HepG2 (cell line): ENCODE data around the gene CHST10. TPM values are rescaled to one million over a fixed set of nuclear protein-coding genes. Genes with fewer than 3 reads are reported as not detected.

Experiments
- ATAC-seq: fragments of 200-7000 bp; cut with Tn5 transposase; 3 replicates; pipeline ENCODE4 v1.9.1; 2020; ENCODE audit warnings: mild to moderate bottlenecking, moderate library complexity
- BruUV-seq: library from RNA; stranded (reverse); fragments of 400-500 nt; replicated peaks from 2 replicates; lab custom pipeline; 2021; lab: Mats Ljungman, UMichigan
- CTCF ChIA-PET: fragments of 300-600 bp; formaldehyde crosslinking; extraction: SDS; loops from one replicate; lab custom pipeline; 2021; ENCODE audit warnings: low total read pairs, inconsistent platforms, low intra/inter-chr PET ratio; lab: Yijun Ruan, JAX
- POLR2A ChIA-PET: fragments of 350-600 bp; sonication (Branson Sonifier 250); formaldehyde crosslinking; loops from one replicate; lab custom pipeline; 2020; ENCODE audit warnings: antibody characterized with exemption, inconsistent platforms; lab: Yijun Ruan, JAX
- DNase-seq: peaks from one replicate; pipeline ENCODE4 v3.0.0-alpha.2; 2015; ENCODE audit warnings: low spot score
- FAIRE-seq: peaks from 3 replicates; lab custom pipeline; 2011; peaks lifted over from hg19 to GRCh38; lab: Jason Lieb, UNC
- H2AFZ ChIP-seq: one replicate; pipeline ENCODE4 v1.6.1; 2011; ENCODE audit warnings: low read length, inconsistent platforms
- H3K27ac ChIP-seq: fragments of 300-600 bp; 3 replicates; pipeline ENCODE4 v1.8.0; 2011; ENCODE audit warnings: mixed run types, mild to moderate bottlenecking, mixed read lengths, low read length, inconsistent platforms; ENCODE audit not compliant: insufficient read depth; ENCODE audit errors: extremely low read length
- H3K27me3 ChIP-seq, 2 experiments: fragments of 200-600 bp in 1 of 2; 2 replicates in 1 of 2; 3 replicates in 1 of 2; pipeline versions ENCODE4 v1.6.0 to v1.8.0; 2011; ENCODE audit warnings: low read length in 2 of 2, mild to moderate bottlenecking in 2 of 2, moderate library complexity in 2 of 2, inconsistent platforms in 1 of 2; ENCODE audit not compliant: insufficient read depth in 2 of 2, control insufficient read depth in 1 of 2
- H3K36me3 ChIP-seq, 2 experiments: fragments of 200-600 bp in 1 of 2; replicated peaks in 1 of 2; 2 replicates in 1 of 2; 3 replicates in 1 of 2; pipeline versions ENCODE4 v1.5.1 to v1.8.0; 2011; ENCODE audit warnings: low read length in 2 of 2, inconsistent platforms in 1 of 2; ENCODE audit not compliant: insufficient read depth in 2 of 2, control insufficient read depth in 1 of 2
- H3K4me1 ChIP-seq: 2 replicates; pipeline ENCODE4 v1.5.1; 2012; ENCODE audit warnings: low read length, inconsistent platforms; ENCODE audit not compliant: insufficient read depth
- H3K4me2 ChIP-seq: 2 replicates; pipeline ENCODE4 v1.6.0; 2011; ENCODE audit warnings: low read depth, low read length, inconsistent platforms
- H3K4me3 ChIP-seq, 3 experiments: fragments of 200-600 bp in 1 of 3; sonication (generic), shearing (Covaris generic) in 1 of 3; replicated peaks in 1 of 3; 2 replicates each; pipeline ENCODE4 v1.5.1; 2011 to 2016; ENCODE audit warnings: low read length in 3 of 3, inconsistent platforms in 2 of 3, low read depth in 2 of 3, mild to moderate bottlenecking in 2 of 3, control low read depth in 1 of 3, mixed read lengths in 1 of 3; ENCODE audit not compliant: insufficient read depth in 1 of 3
- H3K79me2 ChIP-seq: one replicate; pipeline ENCODE4 v1.6.1; 2011; ENCODE audit warnings: low read length, inconsistent platforms; ENCODE audit not compliant: insufficient read depth
- H3K9ac ChIP-seq: 2 replicates; pipeline ENCODE4 v1.6.0; 2011; ENCODE audit warnings: mild to moderate bottlenecking, low read depth, low read length, inconsistent platforms; ENCODE audit not compliant: insufficient read depth
- H3K9me3 ChIP-seq: 2 replicates; pipeline ENCODE4 v1.5.1; 2012; ENCODE audit warnings: mild to moderate bottlenecking, low read length
- H4K20me1 ChIP-seq: 2 replicates; pipeline ENCODE4 v1.6.0; 2011; ENCODE audit warnings: inconsistent platforms, mild to moderate bottlenecking, low read length, moderate library complexity; ENCODE audit not compliant: insufficient read depth
- ASH2L ChIP-seq: fragments of 300-600, 200-600 bp; sonication (generic); IDR thresholded peaks from 2 replicates; pipeline ENCODE4 v1.7.0; 2017; ENCODE audit warnings: low read depth, mild to moderate bottlenecking, moderate library complexity, mixed read lengths, low read length; ENCODE audit not compliant: insufficient read length
- ATAD3A ChIP-seq: sonication (generic); formaldehyde crosslinking; IDR thresholded peaks from 2 replicates; pipeline ENCODE4 v1.4.0; 2020; ENCODE audit warnings: missing genetic modification reagents
- CC2D1A ChIP-seq: sonication (generic); formaldehyde crosslinking; IDR thresholded peaks from 2 replicates; pipeline ENCODE4 v1.8.1; 2023; ENCODE audit warnings: mild to moderate bottlenecking, missing genetic modification reagents
- GFI1 ChIP-seq: sonication (generic); formaldehyde crosslinking; IDR thresholded peaks from 2 replicates; pipeline ENCODE4 v1.5.0; 2020; ENCODE audit warnings: missing genetic modification reagents, mild to moderate bottlenecking, borderline replicate concordance
- HOXA9 ChIP-seq: sonication (generic); formaldehyde crosslinking; IDR thresholded peaks from 2 replicates; pipeline ENCODE4 v1.8.1; 2022; ENCODE audit warnings: missing genetic modification reagents, mild to moderate bottlenecking, moderate library complexity, borderline replicate concordance
- JUNB ChIP-seq: sonication (generic); formaldehyde crosslinking; IDR thresholded peaks from 2 replicates; pipeline ENCODE4 v1.8.0; 2022; ENCODE audit warnings: missing genetic modification reagents, mild to moderate bottlenecking, borderline replicate concordance
- NR2F1 ChIP-seq, 2 experiments: fragments of 450-650 bp in 1 of 2; formaldehyde crosslinking in 1 of 2; IDR thresholded peaks; 2 replicates each; pipeline versions ENCODE4 v1.5.0 to v1.6.1; 2016 to 2020; ENCODE audit warnings: mild to moderate bottlenecking in 1 of 2, missing compliant biosample characterization in 1 of 2, missing genetic modification reagents in 1 of 2, moderate library complexity in 1 of 2
- SNRNP70 ChIP-seq: fragments of 200-400 bp; formaldehyde crosslinking; IDR thresholded peaks from 2 replicates; pipeline ENCODE4 v1.6.1; 2017; ENCODE audit warnings: mild to moderate bottlenecking, low read depth, low read length, moderate library complexity
- ZBTB44 ChIP-seq: sonication (generic); formaldehyde crosslinking; IDR thresholded peaks from 2 replicates; pipeline ENCODE4 v1.4.0; 2020; ENCODE audit warnings: missing genetic modification reagents
- ZNF142 ChIP-seq: sonication (generic); formaldehyde crosslinking; IDR thresholded peaks from 2 replicates; pipeline ENCODE4 v1.4.0; 2020; ENCODE audit warnings: missing genetic modification reagents
- ZNF512 ChIP-seq: sonication (generic); formaldehyde crosslinking; IDR thresholded peaks from 2 replicates; pipeline ENCODE4 v1.4.0; 2020; ENCODE audit warnings: mild to moderate bottlenecking, missing genetic modification reagents
- ZNF850 ChIP-seq: sonication (generic); formaldehyde crosslinking; conservative IDR thresholded peaks from 2 replicates; pipeline ENCODE4 v1.9.0; 2021; ENCODE audit warnings: mild to moderate bottlenecking, missing genetic modification reagents
- ZSCAN21 ChIP-seq: sonication (generic); formaldehyde crosslinking; IDR thresholded peaks from 2 replicates; pipeline ENCODE4 v1.8.0; 2022; ENCODE audit warnings: mild to moderate bottlenecking, missing genetic modification reagents, moderate library complexity, borderline replicate concordance
- WGBS: methylation state at CpG from one replicate; pipeline ENCODE4 v1.1.6; 2017; ENCODE audit warnings: low lambda C conversion rate; 5-methylcytosine and 5-hydroxymethylcytosine counted together
- in situ Hi-C: cut with HindIII; loops from 2 replicates; pipeline ENCODE4 v1.10.0; 2017; ENCODE audit warnings: low pct_unique_long_range_greater_than_20kb; ENCODE audit not compliant: extremely low pct_ligation_motif_present
- intact Hi-C: fragments of 100-400 bp; cut with micrococcal nuclease; formaldehyde crosslinking; loops from one replicate; pipeline ENCODE4 v1.10.0; 2022; ENCODE audit not compliant: unreplicated experiment
- polyA plus RNA-seq, 8 experiments: library from polyadenylated mRNA; depleted of rRNA in 3 of 8; stranded (reverse) in 7 of 8; unstranded in 1 of 8; fragments of >200 nt; fragmentation: Illumina TruSeq in 4 of 8; extraction: Trizol in 4 of 8; gene quantifications; 2 replicates each; pipeline versions ENCODE4 v1.2.1 to v1.2.3, GENCODE V29; 2011 to 2016; ENCODE audit warnings: low read depth in 4 of 8, missing spikeins in 1 of 8, mixed read lengths in 1 of 8; ENCODE audit not compliant: insufficient read depth in 1 of 8
- total RNA-seq, 5 experiments: library from RNA; depleted of rRNA; stranded (reverse); fragments of >200 nt; fragmentation: Illumina TruSeq; extraction: Trizol; gene quantifications; 2 replicates each; pipeline ENCODE4 v1.2.3, GENCODE V29; 2016; ENCODE audit warnings: low read depth in 1 of 5

The CHST10 gene
- total and polyA plus RNA-seq, 2 of the 13 experiments (the other 11 are each of a cell fraction or from before 2014, with no cell fraction given): 10.5 to 14.2 TPM

GRCh38 chr2:100460904-100461530 lies 43.5 kb upstream of the CHST10 start:
- POLR2A ChIA-PET: no interaction called here
- H3K27me3 ChIP-seq: peaks cover 0 to 4% of the 10 kb centered on the region in 2 experiments; a peak in 2 of 5 replicates
- ATAC-seq (no peak), FAIRE-seq (no peak), DNase-seq (no peak)
- peaks cover 27% of the 10 kb centered on the region for H3K9me3 ChIP-seq
- no peaks in the 10 kb centered on the region for H4K20me1 ChIP-seq
- BruUV-seq: no TSS peak
- H3K27ac ChIP-seq: no peak overlapping the region
- no peak overlapping the region for H3K4me3 ChIP-seq
- in situ Hi-C loops (no loop called here), intact Hi-C loops (no loop called here)
- no peak overlapping the region for H3K9ac ChIP-seq
- CTCF ChIA-PET: no interaction called here
- WGBS: 26% methylated on average over 1 of the region's 1 CpG
- H2AFZ ChIP-seq: no peak overlapping the region
- H3K79me2 ChIP-seq: no peaks in the 10 kb centered on the region
- no peak overlapping the region for H3K4me2 ChIP-seq
- no peaks in the 10 kb centered on the region for H3K4me1 ChIP-seq
- no peaks in the 10 kb centered on the region for H3K36me3 ChIP-seq
- TF ChIP-seq ZNF142: no peak
- no peak for TF ChIP-seq ATAD3A (CRISPR knock-in tag)
- TF ChIP-seq CC2D1A (CRISPR knock-in tag): no peak
- no peak for TF ChIP-seq SNRNP70
- TF ChIP-seq ZNF512 (CRISPR knock-in tag): no peak
- no peak for TF ChIP-seq ZSCAN21 (CRISPR knock-in tag)
- no peak for TF ChIP-seq ZNF850 (CRISPR knock-in tag)
- no peak for TF ChIP-seq GFI1 (CRISPR knock-in tag)
- no peak for TF ChIP-seq JUNB
- no peak for TF ChIP-seq HOXA9 (CRISPR knock-in tag)
- TF ChIP-seq NR2F1 (CRISPR knock-in tag; IDR thresholded peaks at IDR 0.05): no peak
- TF ChIP-seq ASH2L: no peak
- no peak for TF ChIP-seq ZBTB44
